CD14-positive monocyte (primary cell): Measurements from ENCODE around the gene CADM1. TPM values are rescaled to one million over a fixed set of nuclear protein-coding genes. Genes with fewer than 3 reads are reported as not detected.

ENCODE experiments used
- DNase-seq, 3 donors: peaks; one replicate each; pipeline ENCODE4 v3.0.0-alpha.2; 2011 to 2022
- H2AFZ ChIP-seq: 2 replicates; pipeline ENCODE4 v1.6.0; 2012; ENCODE audit warnings: mild to moderate bottlenecking, low read depth, low read length, inconsistent platforms; ENCODE audit not compliant: insufficient read depth, poor library complexity, severe bottlenecking
- H3K27ac ChIP-seq, 2 donors: 1 replicate in 1 of 2; 2 replicates in 1 of 2; pipeline ENCODE4 v1.5.1; 2012 to 2013; ENCODE audit warnings: low read length in 2 of 2, control low read depth in 1 of 2, inconsistent platforms in 1 of 2, low read depth in 1 of 2, mild to moderate bottlenecking in 1 of 2
- H3K27me3 ChIP-seq, 2 donors: one replicate each; pipeline versions ENCODE4 v1.6.0 to v1.6.1; 2011 to 2013; ENCODE audit warnings: low read length in 2 of 2; ENCODE audit not compliant: control insufficient read depth in 2 of 2, insufficient read depth in 2 of 2
- H3K36me3 ChIP-seq, 2 donors: replicated peaks in 1 of 2; 1 replicate in 1 of 2; 2 replicates in 1 of 2; pipeline versions ENCODE4 v1.5.1 to v1.6.1; 2012 to 2013; ENCODE audit warnings: low read length in 2 of 2, control low read depth in 1 of 2, inconsistent platforms in 1 of 2, mild to moderate bottlenecking in 1 of 2; ENCODE audit not compliant: insufficient read depth in 2 of 2, control insufficient read depth in 1 of 2
- H3K4me1 ChIP-seq, 2 donors: 1 replicate in 1 of 2; 2 replicates in 1 of 2; pipeline versions ENCODE4 v1.5.1 to v1.6.1; 2012 to 2013; ENCODE audit warnings: low read length in 2 of 2, control low read depth in 1 of 2, inconsistent platforms in 1 of 2, mild to moderate bottlenecking in 1 of 2, moderate library complexity in 1 of 2; ENCODE audit not compliant: insufficient read depth in 2 of 2, control insufficient read depth in 1 of 2
- H3K4me2 ChIP-seq: replicated peaks from 2 replicates; pipeline ENCODE3; 2012; ENCODE audit warnings: low read length, moderate library complexity, mild to moderate bottlenecking; ENCODE audit not compliant: poor library complexity, severe bottlenecking; ENCODE audit errors: extremely low read depth
- H3K4me3 ChIP-seq, 3 experiments: fragments of 200-600 bp in 1 of 3; sonication (generic) in 1 of 3; replicated peaks in 1 of 3; 1 replicate in 2 of 3; 2 replicates in 1 of 3; pipeline ENCODE4 v1.5.1; 2011 to 2013; ENCODE audit warnings: low read length in 3 of 3, mild to moderate bottlenecking in 3 of 3, control low read depth in 2 of 3, low read depth in 2 of 3, inconsistent platforms in 1 of 3, moderate library complexity in 1 of 3
- H3K79me2 ChIP-seq: 2 replicates; pipeline ENCODE4 v1.6.0; 2012; ENCODE audit warnings: mild to moderate bottlenecking, control low read depth, inconsistent platforms, low read length, moderate library complexity; ENCODE audit not compliant: insufficient read depth
- H3K9ac ChIP-seq: 2 replicates; pipeline ENCODE4 v1.6.0; 2017; ENCODE audit warnings: low read length, mild to moderate bottlenecking; ENCODE audit not compliant: insufficient read depth, poor library complexity, severe bottlenecking
- H3K9me3 ChIP-seq, 2 donors: replicated peaks in 1 of 2; 1 replicate in 1 of 2; 2 replicates in 1 of 2; pipeline versions ENCODE4 v1.5.1 to v1.6.1; 2012 to 2013; ENCODE audit warnings: low read length in 2 of 2, control low read depth in 1 of 2; ENCODE audit not compliant: control insufficient read depth in 1 of 2, insufficient read depth in 1 of 2
- H4K20me1 ChIP-seq: 2 replicates; pipeline ENCODE4 v1.6.0; 2012; ENCODE audit warnings: mild to moderate bottlenecking, low read length, control low read depth, moderate library complexity; ENCODE audit not compliant: insufficient read depth
- H3K27ac Mint-ChIP-seq, 7 donors: one replicate each; pipeline ENCODE4 v1.8.0; 2020; ENCODE audit warnings: mild to moderate bottlenecking in 7 of 7, mixed read lengths in 7 of 7, moderate library complexity in 6 of 7, inconsistent platforms in 2 of 7
- H3K27me3 Mint-ChIP-seq, 3 donors: one replicate each; pipeline ENCODE4 v1.8.0; 2021 to 2022; ENCODE audit warnings: low read depth in 3 of 3, mild to moderate bottlenecking in 3 of 3, mixed read lengths in 3 of 3, moderate library complexity in 3 of 3, inconsistent platforms in 1 of 3
- H3K36me3 Mint-ChIP-seq, 2 donors: one replicate each; pipeline ENCODE4 v1.8.0; 2020; ENCODE audit warnings: mixed read lengths in 2 of 2, inconsistent platforms in 1 of 2, mild to moderate bottlenecking in 1 of 2
- H3K4me1 Mint-ChIP-seq: one replicate; pipeline ENCODE4 v1.8.0; 2020; ENCODE audit warnings: mild to moderate bottlenecking, mixed read lengths
- H3K4me3 Mint-ChIP-seq, 2 donors: one replicate each; pipeline ENCODE4 v1.8.0; 2020; ENCODE audit warnings: mild to moderate bottlenecking in 2 of 2, mixed read lengths in 2 of 2, moderate library complexity in 1 of 2
- H3K9me3 Mint-ChIP-seq, 7 donors: one replicate each; pipeline ENCODE4 v1.8.0; 2020 to 2022; ENCODE audit warnings: mixed read lengths in 7 of 7, mild to moderate bottlenecking in 6 of 7, moderate library complexity in 6 of 7, inconsistent platforms in 2 of 7
- CTCF ChIP-seq: fragments of 200-600 bp; IDR thresholded peaks from one replicate; pipeline ENCODE4 v1.8.0; 2022; ENCODE audit warnings: antibody characterized with exemption, mild to moderate bottlenecking
- WGBS: methylation state at CpG from one replicate; pipeline ENCODE4 v1.1.5; 2013; ENCODE audit warnings: missing lambda C conversion rate; ENCODE audit not compliant: insufficient coverage; 5-methylcytosine and 5-hydroxymethylcytosine counted together
- intact Hi-C, 2 donors: fragments of 100-400 bp; cut with micrococcal nuclease; formaldehyde crosslinking; loops; one replicate each; pipeline versions ENCODE4 v1.15.0 to v1.15.1; 2023
- polyA plus RNA-seq, 3 donors: library from polyadenylated mRNA; depleted of rRNA in 1 of 3; unstranded in 2 of 3; stranded (reverse) in 1 of 3; fragments of 300-500 nt in 2 of 3; fragments of >200 nt in 1 of 3; fragmentation: Illumina TruSeq in 2 of 3; gene quantifications; 1 replicate in 2 of 3; 2 replicates in 1 of 3; pipeline ENCODE4 v1.2.3, GENCODE V29; 2012 to 2021

Gene CADM1
- polyA plus RNA-seq, 3 donors = not detected

- Mint-ChIP-seq H3K4me1 (no peaks in the 10 kb centered on the region), H3K4me3 (no peak overlapping the region), H3K27me3 (peaks cover 0 to 1% (median 0%) of the 10 kb centered on the region in 3 donors), H3K27ac (no peak overlapping the region), H3K9me3 (peaks cover 0 to 2% (median 0%) of the 10 kb centered on the region in 7 donors), H3K36me3 (no peaks in the 10 kb centered on the region)
- no peak overlapping the region for H3K4me2 ChIP-seq
- no peaks in the 10 kb centered on the region for H3K36me3 ChIP-seq
- H3K4me1 ChIP-seq = no peaks in the 10 kb centered on the region
- no peak overlapping the region for H3K4me3 ChIP-seq
- no peaks in the 10 kb centered on the region for H3K79me2 ChIP-seq
- H3K27ac ChIP-seq = no peak overlapping the region
- H3K9me3 ChIP-seq = no peaks in the 10 kb centered on the region
- DNase-seq = no peak
- no peaks in the 10 kb centered on the region for H4K20me1 ChIP-seq
- no peak overlapping the region for H3K9ac ChIP-seq
- H2AFZ ChIP-seq = no peak overlapping the region
- no CpG with 5 or more reads among the region's 4 CpGs for WGBS
- intact Hi-C loops = no loop called here
- no peak for TF ChIP-seq CTCF
- H3K27me3 ChIP-seq = no peaks in the 10 kb centered on the region
Observed at GRCh38 chr11:115249061-115249578, 255.1 kb downstream of the CADM1 start.

GRCh38 chr11:115247953-115248352 is 256.3 kb downstream of the CADM1 start:
- Mint-ChIP-seq H3K4me1 (no peaks in the 10 kb centered on the region), H3K27ac (no peak overlapping the region), H3K9me3 (peaks cover 0 to 2% (median 0%) of the 10 kb centered on the region in 7 donors), H3K36me3 (no peaks in the 10 kb centered on the region), H3K4me3 (no peak overlapping the region), H3K27me3 (peaks cover 0 to 1% (median 0%) of the 10 kb centered on the region in 3 donors)
- no peaks in the 10 kb centered on the region for H3K9me3 ChIP-seq
- WGBS = no CpG with 5 or more reads among the region's 1 CpG
- no peaks in the 10 kb centered on the region for H3K79me2 ChIP-seq
- H3K27ac ChIP-seq = no peak overlapping the region
- no peaks in the 10 kb centered on the region for H3K36me3 ChIP-seq
- no peak for DNase-seq
- no peak overlapping the region for H3K4me3 ChIP-seq
- no peak overlapping the region for H3K9ac ChIP-seq
- H3K4me1 ChIP-seq = no peaks in the 10 kb centered on the region
- no peak overlapping the region for H2AFZ ChIP-seq
- no peak overlapping the region for H3K4me2 ChIP-seq
- H4K20me1 ChIP-seq = no peaks in the 10 kb centered on the region
- no peaks in the 10 kb centered on the region for H3K27me3 ChIP-seq
- TF ChIP-seq CTCF = no peak
- intact Hi-C loops = no loop called here
